RWPE2 (cell line): ENCODE data around the gene SPATA6L.

ENCODE experiments used
- ATAC-seq: fragments of 200-7000 bp; cut with Tn5 transposase; 3 replicates; pipeline ENCODE4 v1.9.1; 2021; ENCODE audit warnings: low read depth
- DNase-seq: peaks from one replicate; pipeline ENCODE4 v3.0.0-alpha.2; 2020; ENCODE audit warnings: low spot score
- H3K27ac ChIP-seq: fragments of 450-650 bp; 2 replicates; pipeline ENCODE4 v1.5.1; 2017; ENCODE audit warnings: mild to moderate bottlenecking; ENCODE audit not compliant: poor library complexity, severe bottlenecking
- H3K27me3 ChIP-seq: fragments of 250-450 bp; sonication (Bioruptor Pico); 2 replicates; pipeline ENCODE4 v1.5.1; 2021; ENCODE audit warnings: mild to moderate bottlenecking, moderate library complexity; ENCODE audit not compliant: insufficient read depth, poor library complexity, severe bottlenecking
- H3K36me3 ChIP-seq: fragments of 250-450 bp; sonication (Bioruptor Pico); 2 replicates; pipeline ENCODE4 v1.5.1; 2020; ENCODE audit warnings: low read depth, mild to moderate bottlenecking, moderate library complexity
- H3K4me1 ChIP-seq: fragments of 250-450 bp; sonication (Bioruptor Pico); 2 replicates; pipeline ENCODE4 v1.5.1; 2021; ENCODE audit warnings: mild to moderate bottlenecking, moderate library complexity; ENCODE audit not compliant: insufficient read depth, poor library complexity, severe bottlenecking
- H3K4me3 ChIP-seq: fragments of 250-450 bp; sonication (Bioruptor Pico); 2 replicates; pipeline ENCODE4 v1.5.1; 2021; ENCODE audit warnings: mild to moderate bottlenecking, moderate library complexity; ENCODE audit not compliant: severe bottlenecking
- H3K9me3 ChIP-seq: fragments of 250-450 bp; sonication (Bioruptor Pico); 2 replicates; pipeline ENCODE4 v1.5.1; 2021; ENCODE audit warnings: mild to moderate bottlenecking, moderate library complexity; ENCODE audit not compliant: severe bottlenecking
- CTCF ChIP-seq: fragments of 450-650 bp; IDR thresholded peaks from one replicate; pipeline ENCODE4 v1.5.1; 2017; ENCODE audit warnings: mild to moderate bottlenecking, moderate library complexity; ENCODE audit not compliant: poor library complexity, severe bottlenecking

SPATA6L gene

GRCh38 chr9:4700091-4700490 lies 33.8 kb upstream of the SPATA6L start:
- ATAC-seq (no peak), DNase-seq (no peak)
- Histone ChIP-seq H3K4me3 (no peak overlapping the region), H3K4me1 (no peaks in the 10 kb centered on the region), H3K9me3 (no peaks in the 10 kb centered on the region), H3K36me3 (peaks cover 84% of the 10 kb centered on the region), H3K27ac (no peak overlapping the region), H3K27me3 (no peaks in the 10 kb centered on the region)
- TF ChIP-seq CTCF = no peak

GRCh38 chr9:4691795-4692194 lies 25.5 kb upstream of the SPATA6L start:
- Histone ChIP-seq H3K36me3 (peaks cover 51% of the 10 kb centered on the region), H3K9me3 (no peaks in the 10 kb centered on the region), H3K27ac (no peak overlapping the region), H3K4me3 (no peak overlapping the region), H3K4me1 (no peaks in the 10 kb centered on the region), H3K27me3 (no peaks in the 10 kb centered on the region)
- no peak for TF ChIP-seq CTCF
- no peak for ATAC-seq
- no peak for DNase-seq

GRCh38 chr9:4690144-4690543 lies 23.9 kb upstream of the SPATA6L start:
- no peak for ATAC-seq
- TF ChIP-seq CTCF = no peak
- DNase-seq = no peak
- H3K9me3 ChIP-seq = no peaks in the 10 kb centered on the region
- H3K27ac ChIP-seq = no peak overlapping the region
- H3K4me3 ChIP-seq = no peak overlapping the region
- no peaks in the 10 kb centered on the region for H3K27me3 ChIP-seq
- peaks cover 63% of the 10 kb centered on the region for H3K36me3 ChIP-seq
- H3K4me1 ChIP-seq = no peaks in the 10 kb centered on the region

GRCh38 chr9:4689687-4690104 lies 23.4 kb upstream of the SPATA6L start:
- DNase-seq (no peak), ATAC-seq (peak; percentile 31; the same call in 2 of the 3 replicates)
- Histone ChIP-seq H3K4me1 (no peaks in the 10 kb centered on the region), H3K9me3 (no peaks in the 10 kb centered on the region), H3K27me3 (no peaks in the 10 kb centered on the region), H3K36me3 (peaks cover 68% of the 10 kb centered on the region), H3K4me3 (no peak overlapping the region), H3K27ac (no peak overlapping the region)
- no peak for TF ChIP-seq CTCF

GRCh38 chr9:4689021-4689420 lies 22.7 kb upstream of the SPATA6L start:
- no peak for ATAC-seq
- DNase-seq = no peak
- no peak for TF ChIP-seq CTCF
- Histone ChIP-seq H3K9me3 (no peaks in the 10 kb centered on the region), H3K4me3 (no peak overlapping the region), H3K4me1 (no peaks in the 10 kb centered on the region), H3K27ac (no peak overlapping the region), H3K27me3 (no peaks in the 10 kb centered on the region), H3K36me3 (peaks cover 74% of the 10 kb centered on the region)
